Activated CD8-positive, alpha-beta memory T cell treated with anti-CD3 and anti-CD28 coated beads for 36 hours (primary cell): ENCODE data around the gene TMEM266. TPM values are rescaled to one million over a fixed set of nuclear protein-coding genes. Genes with fewer than 3 reads are reported as not detected.

ENCODE experiments used
- CTCF ChIA-PET: fragments of 350-600 bp; sonication (Branson Sonifier 250); formaldehyde crosslinking; loops from one replicate; lab custom pipeline; 2021; ENCODE audit warnings: antibody characterized with exemption; lab: Charles Lee
- POLR2A ChIA-PET: fragments of 350-600 bp; sonication (Branson Sonifier 250); formaldehyde crosslinking; loops from one replicate; lab custom pipeline; 2021; ENCODE audit warnings: antibody characterized with exemption; lab: Charles Lee
- total RNA-seq, 2 experiments: library from RNA; stranded (reverse); gene quantifications; one replicate each; pipeline ENCODE4 v1.2.3, GENCODE V29; 2021

Gene TMEM266
- total RNA-seq, 2 experiments from 2014 or later, result 0.30 to 0.40 TPM

DNA sequence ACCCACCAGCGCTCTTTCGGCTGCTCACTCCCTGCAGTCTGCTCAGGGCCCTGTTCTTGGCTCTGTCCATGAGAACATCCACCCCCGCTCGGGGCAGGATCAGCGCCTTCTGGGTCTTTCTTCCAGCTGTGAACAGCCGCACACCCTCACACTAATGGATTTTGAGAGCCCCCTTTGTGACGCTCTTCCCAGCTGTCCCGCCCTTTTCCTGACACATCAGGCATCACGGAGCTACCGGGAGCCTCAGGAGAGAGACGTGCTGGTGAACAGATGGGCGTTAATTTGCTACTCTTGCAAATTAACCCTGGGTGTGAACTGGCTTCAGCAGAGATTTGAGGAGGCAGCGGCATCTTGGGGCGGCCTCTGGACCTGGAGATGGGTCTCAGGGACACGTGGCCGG, 113.0 kb downstream of the TMEM266 start:
- POLR2A ChIA-PET, result no interaction called here

GRCh38 chr15:76173317-76173834, 113.6 kb downstream of the TMEM266 start:
- ChIA-PET POLR2A (no interaction called here), CTCF (no interaction called here)

More for the DNA sequence above, 113.0 kb downstream of the TMEM266 start:
- CTCF ChIA-PET, result no interaction called here

- ChIA-PET POLR2A (no interaction called here), CTCF (no interaction called here)
These were observed 114.9 kb downstream of the TMEM266 start for GRCh38 chr15:76174654-76175053.

DNA sequence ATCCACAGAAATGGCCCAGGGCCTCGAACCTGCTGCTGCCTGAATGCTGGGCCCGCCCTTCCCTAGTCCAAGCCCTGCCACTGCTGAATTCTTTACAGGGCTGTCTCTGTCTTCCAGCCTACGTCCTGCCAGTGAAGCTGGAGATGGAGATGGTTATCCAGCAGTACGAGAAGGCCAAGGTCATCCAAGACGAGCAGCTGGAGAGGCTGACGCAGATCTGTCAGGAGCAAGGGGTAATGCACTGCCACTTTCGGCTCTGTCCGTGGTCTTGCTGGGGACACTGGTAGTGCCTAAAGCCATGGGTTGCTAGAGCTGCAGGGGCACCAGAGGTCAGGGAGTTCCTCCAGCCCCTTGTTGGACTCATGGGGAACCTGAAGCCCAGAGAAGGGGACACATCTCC, 115.7 kb downstream of the TMEM266 start:
- ChIA-PET CTCF (no interaction called here), POLR2A (no interaction called here)

GRCh38 chr15:76176059-76176458, 116.3 kb downstream of the TMEM266 start:
- ChIA-PET POLR2A (no interaction called here), CTCF (no interaction called here)

- ChIA-PET CTCF (no interaction called here), POLR2A (no interaction called here)
These were observed 116.8 kb downstream of the TMEM266 start for GRCh38 chr15:76176487-76177085.

GRCh38 chr15:76177491-76178040, 117.8 kb downstream of the TMEM266 start:
- ChIA-PET POLR2A (no interaction called here), CTCF (no interaction called here)

DNA sequence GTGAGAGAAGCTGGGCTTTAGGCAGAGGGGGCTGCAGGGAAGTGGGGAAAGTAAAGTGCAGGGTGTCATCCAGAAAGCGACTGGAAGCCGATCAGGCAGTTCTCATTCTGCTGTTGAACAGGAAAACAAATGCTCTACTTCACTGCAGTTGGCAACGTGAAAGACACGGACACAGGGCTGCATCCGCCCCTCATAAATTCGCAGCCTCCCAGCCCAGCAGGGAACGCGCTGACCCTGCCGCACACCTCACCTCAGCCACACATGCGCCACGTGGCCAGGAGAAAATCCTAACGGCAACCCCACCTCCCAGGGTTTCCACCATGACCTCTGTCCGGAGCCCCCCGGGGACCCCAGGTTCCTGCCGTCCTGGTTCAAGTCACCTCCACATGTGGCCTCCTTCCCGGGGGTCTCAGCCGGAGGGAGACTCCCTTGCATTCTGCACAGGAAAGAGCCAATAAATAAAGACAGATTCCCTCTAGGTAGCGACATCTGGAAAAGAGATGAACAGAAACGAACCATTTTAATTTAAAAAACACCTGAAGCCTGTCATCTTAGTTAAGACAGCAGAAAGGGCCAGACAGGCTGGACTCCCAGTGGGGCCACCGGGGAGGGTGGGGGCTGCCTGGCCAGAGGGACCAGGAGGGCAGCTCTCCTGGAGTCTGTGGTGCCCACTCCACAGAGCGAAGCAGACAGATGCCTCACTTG, 118.7 kb downstream of the TMEM266 start:
- ChIA-PET CTCF (no interaction called here), POLR2A (no interaction called here)

- ChIA-PET CTCF (no interaction called here), POLR2A (no interaction called here)
These were observed 119.2 kb downstream of the TMEM266 start for GRCh38 chr15:76179023-76179422.

- ChIA-PET CTCF (no interaction called here), POLR2A (no interaction called here)
These were observed 120.5 kb downstream of the TMEM266 start for GRCh38 chr15:76180321-76180720.

DNA sequence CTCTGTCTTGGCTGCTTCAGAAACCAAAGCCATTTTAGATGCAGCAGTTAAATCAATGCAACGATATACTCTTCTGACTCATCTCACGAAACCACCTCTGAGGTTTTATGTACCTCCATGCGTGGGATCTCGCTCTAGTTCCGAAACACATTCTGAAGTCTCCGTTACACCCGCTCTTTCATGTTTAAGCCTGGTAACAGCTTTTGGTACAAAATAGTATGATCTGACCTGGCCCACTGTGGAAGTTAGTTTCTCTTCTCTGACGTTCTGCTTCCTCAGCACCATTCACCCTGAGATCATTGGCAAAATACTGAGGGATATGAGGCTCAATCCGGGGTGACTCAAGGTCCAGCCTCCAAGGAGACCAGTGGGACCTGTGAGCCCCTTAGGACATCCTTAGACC, 121.9 kb downstream of the TMEM266 start:
- ChIA-PET CTCF (no interaction called here), POLR2A (no interaction called here)

GRCh38 chr15:76183930-76184649, 124.3 kb downstream of the TMEM266 start:
- POLR2A ChIA-PET, result no interaction called here
- CTCF ChIA-PET, result interaction anchor here (1.3 kb wide), 1 partner anchor 34 kb away, joined by 3 read pairs; no protein-coding TSS in a partner anchor

DNA sequence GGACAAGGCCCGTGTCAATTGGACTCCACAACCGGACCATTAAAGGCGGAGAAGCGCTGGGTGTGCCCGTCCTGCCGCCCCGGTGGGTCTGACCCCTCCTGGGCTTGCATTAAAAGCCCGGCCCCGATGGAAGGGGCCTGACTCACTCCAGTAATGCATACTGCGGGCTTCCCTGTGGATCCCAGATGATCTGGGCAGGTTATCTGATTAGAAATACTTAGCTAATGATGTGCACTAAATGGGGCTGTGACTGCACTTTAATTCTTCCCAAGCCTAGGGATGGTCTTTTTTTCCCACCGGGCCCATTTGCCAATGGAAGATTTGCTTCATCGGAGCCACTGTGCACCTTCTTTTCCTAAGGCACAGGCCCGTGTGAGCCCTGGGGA, 124.9 kb downstream of the TMEM266 start:
- CTCF ChIA-PET, result interaction anchor here (1.3 kb wide), 1 partner anchor 34 kb away, joined by 3 read pairs; no protein-coding TSS in a partner anchor
- POLR2A ChIA-PET, result interaction anchor here (0.5 kb wide), 1 partner anchor 155 kb away, joined by 5 read pairs; no protein-coding TSS in a partner anchor

DNA sequence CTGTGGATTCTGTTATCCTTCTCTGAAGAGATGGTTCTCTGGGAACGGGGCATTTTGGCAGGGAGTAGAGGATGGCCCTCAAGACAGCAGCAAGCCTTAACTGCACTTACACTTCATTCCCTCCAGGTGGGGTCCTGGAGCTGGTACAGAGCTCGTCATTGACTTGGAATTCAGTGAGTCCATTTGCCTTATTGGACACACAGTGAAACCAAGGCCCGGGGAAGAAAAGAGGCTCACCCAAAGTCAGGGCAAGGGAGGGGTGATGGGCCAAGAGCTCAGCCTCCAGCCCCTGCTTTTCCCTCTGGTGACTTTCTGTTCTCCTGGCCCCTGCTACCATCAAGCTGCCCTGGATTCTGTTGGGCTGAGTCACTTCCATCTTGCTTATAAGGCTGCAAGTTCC, 125.9 kb downstream of the TMEM266 start:
- CTCF ChIA-PET, result interaction anchor here (2.0 to 2.7 kb wide), 2 partner anchors 11 to 156 kb away, joined by 4 to 8 read pairs; no protein-coding TSS in a partner anchor
- POLR2A ChIA-PET, result no interaction called here

GRCh38 chr15:76187163-76187562, 127.4 kb downstream of the TMEM266 start:
- POLR2A ChIA-PET, result interaction anchor here (0.6 kb wide), 1 partner anchor 653 kb away, joined by 8 read pairs; no protein-coding TSS in a partner anchor

GRCh38 chr15:76189106-76189505, 129.3 kb downstream of the TMEM266 start:
- ChIA-PET POLR2A (no interaction called here), CTCF (no interaction called here)

More at GRCh38 chr15:76187163-76187562, 127.4 kb downstream of the TMEM266 start:
- CTCF ChIA-PET, result interaction anchor here (2.0 to 2.7 kb wide), 2 partner anchors 10 to 154 kb away, joined by 4 to 8 read pairs; no protein-coding TSS in a partner anchor

GRCh38 chr15:76190070-76190564, 130.3 kb downstream of the TMEM266 start:
- CTCF ChIA-PET, result interaction anchor here (1.1 kb wide), 1 partner anchor 104 kb away, joined by 4 read pairs; no protein-coding TSS in a partner anchor
- POLR2A ChIA-PET, result no interaction called here

DNA sequence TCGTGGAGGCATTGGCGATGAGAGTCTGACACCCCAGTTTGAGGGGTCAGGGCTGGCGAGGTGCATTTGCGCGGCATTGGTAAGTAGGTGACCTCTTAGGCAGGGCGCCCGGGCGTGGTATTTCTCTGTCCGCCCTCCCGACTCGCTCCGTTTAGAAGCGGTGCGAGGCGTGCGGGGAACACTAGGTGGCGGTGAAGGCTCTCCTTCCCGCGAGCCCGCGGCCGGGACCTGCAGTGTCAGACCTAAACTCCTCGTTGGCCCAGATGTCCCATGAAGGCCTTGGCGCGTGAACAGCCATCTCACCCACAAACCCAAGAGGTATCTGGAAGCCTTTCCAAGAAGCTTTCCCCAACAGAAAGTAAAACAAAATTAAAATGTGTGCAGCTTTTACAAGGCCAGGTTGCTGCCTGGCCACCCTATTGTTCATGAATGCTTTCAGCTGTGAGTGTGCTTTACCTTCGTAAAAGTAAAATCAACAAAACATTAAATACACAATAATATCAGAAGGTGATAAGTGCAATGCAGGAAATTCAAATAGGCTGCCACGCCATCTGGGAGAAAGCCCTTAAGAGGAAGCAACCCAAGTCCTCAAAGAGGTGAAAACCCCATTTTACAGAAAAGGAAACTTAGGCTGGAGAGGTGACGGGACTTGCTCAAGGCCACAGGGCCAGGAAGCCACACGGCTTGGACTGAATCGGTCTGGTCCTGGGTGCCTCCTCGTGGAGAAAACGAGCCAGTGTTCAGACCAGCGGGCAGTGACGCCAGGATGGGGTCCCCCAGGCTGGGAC, 131.2 kb downstream of the TMEM266 start:
- ChIA-PET CTCF (interaction anchor here (1.1 to 1.5 kb wide), 4 partner anchors 9 to 103 kb away, joined by 3 to 5 read pairs (median 4); no protein-coding TSS in a partner anchor), POLR2A (no interaction called here)
